ENCODE results near the gene STX5.
"Not testable (repeated sequence)": the region's sequence is repeated elsewhere in the genome, so short reads cannot be mapped to it uniquely, and the experiment has no call there.

STX5 gene

GRCh38 chr11:62828130-62828529 lies 3.7 kb downstream of the STX5 start:
- not testable (repeated sequence) for DNase-seq

DNA sequence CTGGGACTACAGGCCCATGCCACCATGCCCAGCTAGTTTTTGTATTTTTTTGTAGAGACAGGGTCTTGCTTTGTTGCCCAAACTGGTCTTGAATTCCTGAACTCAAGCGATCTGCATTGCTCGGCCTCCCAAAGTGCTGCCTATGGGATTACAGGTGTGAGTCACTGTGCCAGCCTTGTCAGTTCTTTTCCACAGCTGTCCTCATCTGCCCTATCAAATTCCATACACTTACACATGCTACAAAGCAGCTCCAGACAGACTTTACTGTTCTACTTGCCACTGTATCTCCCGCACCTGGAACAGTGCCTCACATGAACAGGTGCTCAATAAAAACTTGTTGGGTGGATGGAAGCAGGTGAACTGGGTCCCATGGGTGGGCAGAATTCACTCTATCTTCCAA lies 8.2 kb downstream of the STX5 start:
- no peak for DNase-seq

DNA sequence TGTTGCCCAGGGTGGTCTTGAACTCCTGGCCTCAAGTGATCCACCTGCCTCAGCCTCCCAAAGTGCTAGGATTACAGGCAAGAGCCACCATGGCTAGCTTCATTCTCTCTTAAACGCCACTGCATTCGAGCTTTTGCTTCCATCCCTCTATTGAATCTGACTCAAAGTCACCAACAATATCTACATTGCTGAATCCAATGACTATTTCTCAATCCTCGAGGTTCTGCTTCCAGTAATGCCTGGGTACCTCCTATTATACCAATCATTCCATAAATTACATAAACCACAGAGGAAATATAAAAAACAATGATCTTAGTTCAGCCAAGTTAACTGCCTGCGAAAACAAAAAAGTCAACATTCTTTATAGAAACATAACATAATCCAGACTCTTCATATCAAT lies 14.7 kb downstream of the STX5 start:
- DNase-seq: no peak

- DNase-seq: no peak
Observed at GRCh38 chr11:62816557-62816956, 15.3 kb downstream of the STX5 start.

DNA sequence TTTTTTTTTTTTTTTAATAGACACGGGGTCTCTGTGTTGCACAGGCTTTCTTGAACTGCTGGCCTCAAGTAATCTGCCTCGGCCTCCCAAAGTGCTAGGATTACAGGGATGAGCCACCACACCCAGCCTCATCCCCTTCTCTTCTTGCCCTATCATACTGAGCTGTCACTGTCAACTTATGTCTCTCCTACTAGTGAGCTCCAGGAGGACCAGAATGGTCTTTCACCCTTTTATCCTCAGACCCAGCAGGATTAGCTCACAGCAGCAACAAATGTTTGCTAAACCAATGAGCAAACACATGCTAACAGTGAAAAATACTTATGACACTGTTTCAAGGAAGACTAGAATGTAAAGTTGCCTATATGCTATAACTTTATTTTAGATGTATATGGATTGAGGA lies 20.2 kb downstream of the STX5 start:
- no peak for DNase-seq

DNA sequence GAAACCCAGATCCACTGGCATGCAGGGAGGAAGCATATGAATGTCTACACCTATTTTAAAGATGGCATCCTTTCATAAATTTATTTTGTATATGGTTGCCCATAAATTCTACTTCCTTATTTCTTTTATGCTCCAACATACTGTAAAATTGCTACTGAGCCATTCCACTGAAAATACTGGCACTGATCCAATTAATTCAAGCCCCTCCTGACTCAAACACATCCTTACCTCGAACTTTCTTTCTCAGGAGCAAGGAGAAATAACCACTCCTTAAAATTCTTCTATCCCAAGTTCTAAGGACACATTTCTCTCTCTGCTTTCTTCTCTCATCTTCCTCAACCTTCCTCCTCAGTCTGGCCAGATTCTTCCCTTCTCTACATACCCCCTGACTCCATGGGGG lies 21.1 kb downstream of the STX5 start:
- DNase-seq: no peak

- no peak for DNase-seq
Observed at GRCh38 chr11:62806611-62807121, 25.2 kb downstream of the STX5 start.

GRCh38 chr11:62805961-62806441 lies 25.9 kb downstream of the STX5 start:
- no peak for DNase-seq

- DNase-seq: peak; percentile 95
Observed at GRCh38 chr11:62805076-62805892, 26.6 kb downstream of the STX5 start, which contains the start of gene NXF1. Gene NXF1 (minus strand): TSS chr11:62805440. CDS start chr11:62805356, 84 bp downstream.

DNA sequence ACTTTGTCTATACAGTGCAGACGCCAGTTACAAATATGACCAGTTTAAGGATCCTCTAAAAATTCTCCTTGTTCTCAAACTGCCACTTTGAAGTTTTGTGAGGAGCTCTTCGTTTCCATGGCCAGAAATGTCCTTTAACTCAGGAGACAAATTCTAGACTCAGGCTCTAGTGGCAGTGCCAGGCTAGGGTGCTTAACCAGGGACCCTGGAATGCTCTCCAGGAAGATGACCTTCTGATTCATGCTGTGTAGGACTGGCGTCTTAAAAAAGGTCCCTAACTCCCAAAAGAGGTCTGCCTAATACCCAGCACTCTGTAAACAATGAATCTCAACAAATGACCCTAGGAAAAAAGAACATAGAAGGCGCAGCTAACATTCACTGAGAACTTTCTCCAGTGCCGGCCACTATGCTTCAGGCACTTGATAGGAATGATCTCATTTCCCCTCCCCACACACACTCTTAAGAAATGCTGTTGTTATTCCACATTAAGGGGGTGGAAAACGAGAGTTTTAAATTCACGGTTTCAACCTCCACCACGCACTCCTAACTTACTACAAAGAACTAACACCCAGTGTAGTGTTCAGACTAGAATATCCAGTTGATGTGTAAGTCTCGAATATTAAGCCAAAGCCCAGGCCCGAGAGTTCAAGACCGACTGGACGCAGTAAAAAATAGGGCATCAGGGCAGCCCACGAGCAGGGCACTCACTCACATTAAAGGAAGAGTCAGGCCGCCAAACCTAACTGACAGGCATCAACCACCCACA lies 27.4 kb downstream of the STX5 start:
- no peak for DNase-seq

DNA sequence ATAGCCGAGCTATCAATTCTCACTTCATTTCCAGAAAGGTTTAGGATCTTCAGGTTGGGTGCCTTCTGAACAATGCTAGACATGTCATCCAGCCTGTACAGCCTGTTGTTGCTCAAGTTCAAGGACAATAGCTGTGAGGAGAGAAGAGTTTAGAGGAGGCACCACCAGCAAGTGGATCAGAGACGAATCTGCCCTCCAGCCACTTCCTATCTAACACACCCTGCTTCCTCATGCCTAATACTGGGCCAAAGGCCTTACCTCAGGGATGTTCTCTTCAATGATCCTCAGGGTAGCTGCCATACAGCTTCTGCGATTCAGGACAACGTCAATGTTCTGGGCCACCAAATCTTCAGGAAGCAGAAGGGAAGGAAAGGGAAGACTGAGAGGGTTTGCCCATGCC lies 30.8 kb downstream of the STX5 start:
- DNase-seq: no peak

DNA sequence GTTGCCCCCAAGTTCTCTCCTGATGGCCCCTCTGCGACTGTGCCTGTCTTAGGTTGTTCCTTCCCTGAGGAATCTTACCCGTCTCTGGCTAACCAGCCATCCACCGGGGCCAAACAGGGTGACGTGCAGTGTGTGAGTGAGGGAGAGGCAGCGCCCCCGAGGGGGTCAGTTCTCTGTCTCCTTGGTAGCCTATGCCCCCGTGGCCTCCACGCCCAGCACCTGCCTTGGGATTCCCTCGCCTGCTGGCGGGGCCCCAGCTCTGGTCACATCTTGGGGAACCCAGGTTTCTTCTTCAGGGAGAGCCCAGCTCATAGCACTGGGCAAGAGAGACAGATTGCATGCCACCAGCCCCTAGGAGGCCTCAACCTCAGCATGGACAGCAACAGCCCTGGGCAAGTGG lies 32.4 kb downstream of the STX5 start:
- no peak for DNase-seq

DNA sequence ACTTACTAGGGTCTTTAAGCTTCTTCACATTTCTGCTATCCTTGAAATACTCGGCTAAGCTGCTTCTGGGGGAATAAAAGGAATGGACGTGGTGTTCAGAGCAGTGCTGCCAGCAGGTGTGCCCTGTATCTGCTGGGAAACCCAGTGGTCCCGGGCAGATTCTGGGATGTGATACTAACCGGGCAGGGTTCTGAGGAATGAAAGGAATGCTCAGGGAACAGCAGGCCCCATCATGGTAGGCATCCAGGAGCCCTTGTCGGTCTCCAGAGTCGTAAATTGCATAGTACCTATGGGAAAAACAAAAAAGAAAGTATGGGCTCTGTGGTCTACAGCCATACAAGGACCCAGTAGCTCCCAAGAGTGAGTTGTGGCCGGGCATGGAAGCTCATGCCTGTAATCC lies 35.6 kb downstream of the STX5 start:
- DNase-seq: no peak

- no peak for DNase-seq
Observed at GRCh38 chr11:62794201-62794775, 37.6 kb downstream of the STX5 start.

DNA sequence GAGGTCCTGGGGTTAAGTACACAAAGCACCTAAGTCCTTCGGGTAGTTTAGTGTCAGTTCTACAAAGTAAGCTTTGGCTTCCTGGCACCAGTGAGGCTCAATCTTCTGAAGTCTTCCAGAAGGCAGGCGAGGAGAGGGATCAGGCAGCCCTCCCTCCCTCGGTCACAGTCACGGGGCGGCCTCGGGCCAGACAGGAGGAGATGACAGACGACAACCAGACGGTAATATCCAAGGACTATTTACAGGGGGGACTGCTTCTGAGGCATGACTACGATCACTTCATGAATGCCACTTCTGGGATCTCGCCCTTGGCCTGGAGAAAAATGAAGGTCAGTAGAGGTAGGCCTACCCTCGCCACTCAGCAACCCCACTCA lies 39.7 kb downstream of the STX5 start:
- DNase-seq: no peak

DNA sequence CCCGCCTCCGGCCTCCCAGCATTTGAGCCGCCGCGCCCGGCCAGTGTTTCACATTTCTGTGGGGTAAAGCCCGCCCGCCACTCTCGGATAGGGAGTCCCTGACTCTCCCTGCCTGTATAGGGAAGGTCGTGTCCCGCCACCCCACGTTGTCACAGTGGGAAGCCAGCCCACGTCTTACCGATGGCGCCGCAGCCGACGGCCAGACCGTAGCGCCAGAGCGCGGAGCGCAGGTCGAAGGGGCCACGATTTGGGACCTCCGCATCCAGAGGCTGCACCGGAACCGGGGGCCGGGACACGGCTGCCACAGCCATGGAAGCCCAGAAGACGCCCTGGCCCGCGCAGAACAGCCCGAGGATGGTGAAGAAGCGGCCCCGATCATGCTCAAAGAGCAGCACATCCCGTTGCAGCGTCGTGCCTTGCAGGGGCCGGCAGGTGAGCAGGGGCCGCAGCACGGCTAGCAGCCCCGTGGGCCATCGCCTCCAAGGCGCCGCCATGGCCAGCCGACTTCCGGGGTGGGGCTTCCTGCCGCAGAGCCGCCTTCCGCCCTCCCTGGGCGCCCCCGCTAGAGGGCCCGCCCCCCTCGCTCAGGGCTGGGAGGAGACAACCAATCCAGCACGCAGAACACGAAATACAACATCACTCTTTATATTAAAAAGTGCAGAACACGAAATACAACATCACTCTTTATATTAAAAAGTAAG lies 40.2 kb downstream of the STX5 start, which contains the start of gene TMEM223:
Gene TMEM223, minus strand, starts transcription at position 506 of the 701 bp plus-strand sequence. Its CDS starts 12 bp downstream, at position 494.
- peak; percentile 89 for DNase-seq

DNA sequence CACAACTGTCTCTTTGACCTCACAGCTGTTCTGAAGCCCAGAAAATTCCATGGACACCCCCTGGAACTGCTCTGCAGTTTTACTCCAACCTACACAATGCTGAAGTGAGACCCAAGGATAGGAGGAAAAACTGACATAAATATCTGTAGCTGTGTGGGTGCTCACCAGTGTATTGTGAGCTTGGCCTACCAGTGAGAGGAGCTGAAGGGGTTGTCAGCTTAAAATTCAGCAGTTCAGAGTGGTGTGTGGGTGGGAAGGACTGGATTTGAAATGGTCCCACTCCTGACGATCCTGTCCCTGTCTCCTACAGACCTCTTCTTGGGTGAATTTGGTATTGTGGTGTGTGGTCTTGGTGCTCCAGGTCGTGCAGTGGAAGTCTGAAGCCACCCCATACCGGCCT lies 42.3 kb downstream of the STX5 start:
- DNase-seq: no peak

DNA sequence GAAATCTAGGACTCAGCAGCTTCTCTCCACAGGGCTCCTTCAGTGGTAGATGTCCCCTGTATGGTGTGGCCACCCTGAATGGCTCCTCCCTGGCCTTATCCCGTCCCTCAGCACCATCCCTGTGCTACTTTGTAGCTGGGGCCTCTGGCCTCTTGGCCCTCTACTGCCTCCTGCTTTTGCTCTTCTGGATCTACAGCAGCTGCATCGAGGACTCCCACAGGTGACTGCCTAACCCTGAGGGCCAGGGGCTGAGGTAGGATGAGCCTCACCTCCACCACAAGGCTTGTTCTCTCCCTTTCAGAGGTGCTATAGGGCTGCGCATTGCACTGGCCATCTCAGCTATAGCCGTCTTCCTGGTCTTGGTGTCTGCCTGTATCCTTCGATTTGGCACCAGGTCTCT lies 42.9 kb downstream of the STX5 start:
- DNase-seq: no peak

GRCh38 chr11:62787005-62787759 lies 44.7 kb downstream of the STX5 start, which contains the start of gene TMEM179B:
Gene TMEM179B (plus strand): TSS chr11:62787402. CDS start chr11:62787432, 30 bp downstream.
- DNase-seq: peak; percentile 97

- DNase-seq: peak; percentile 82
Observed at GRCh38 chr11:62786318-62787004, 45.4 kb downstream of the STX5 start.

- no peak for DNase-seq
Observed at GRCh38 chr11:62782753-62783152, 49.1 kb downstream of the STX5 start.

Data from NCI-H345 (cell line).